Mucosa of rectum (tissue), 2 donors: Measurements from ENCODE around the gene GALNT9.

Experiments
- H3K27ac ChIP-seq, 2 donors: one replicate each; pipeline ENCODE4 v1.7.0; 2013; ENCODE audit warnings: inconsistent platforms in 2 of 2, low read depth in 2 of 2, low read length in 2 of 2
- H3K27me3 ChIP-seq, 2 donors: one replicate each; pipeline ENCODE4 v1.7.0; 2013; ENCODE audit warnings: low read length in 2 of 2; ENCODE audit not compliant: control insufficient read depth in 2 of 2, insufficient read depth in 2 of 2
- H3K36me3 ChIP-seq, 2 donors: one replicate each; pipeline ENCODE4 v1.7.0; 2013; ENCODE audit warnings: low read length in 2 of 2; ENCODE audit not compliant: control insufficient read depth in 2 of 2, insufficient read depth in 2 of 2
- H3K4me1 ChIP-seq, 2 donors: one replicate each; pipeline ENCODE4 v1.7.0; 2013; ENCODE audit warnings: low read length in 2 of 2, mild to moderate bottlenecking in 1 of 2; ENCODE audit not compliant: control insufficient read depth in 2 of 2, insufficient read depth in 2 of 2
- H3K4me3 ChIP-seq, 2 donors: one replicate each; pipeline ENCODE4 v1.7.0; 2013; ENCODE audit warnings: low read length in 2 of 2
- H3K9ac ChIP-seq, 2 donors: one replicate each; pipeline ENCODE4 v1.7.0; 2013; ENCODE audit warnings: low read length in 2 of 2, low read depth in 1 of 2, mild to moderate bottlenecking in 1 of 2
- H3K9me3 ChIP-seq, 2 donors: one replicate each; pipeline ENCODE4 v1.7.0; 2013; ENCODE audit warnings: low read length in 2 of 2; ENCODE audit not compliant: control insufficient read depth in 2 of 2
- donor health status: healthy.
- donor health status: Normal muscosa, but diverticular disease.

GALNT9 gene

DNA sequence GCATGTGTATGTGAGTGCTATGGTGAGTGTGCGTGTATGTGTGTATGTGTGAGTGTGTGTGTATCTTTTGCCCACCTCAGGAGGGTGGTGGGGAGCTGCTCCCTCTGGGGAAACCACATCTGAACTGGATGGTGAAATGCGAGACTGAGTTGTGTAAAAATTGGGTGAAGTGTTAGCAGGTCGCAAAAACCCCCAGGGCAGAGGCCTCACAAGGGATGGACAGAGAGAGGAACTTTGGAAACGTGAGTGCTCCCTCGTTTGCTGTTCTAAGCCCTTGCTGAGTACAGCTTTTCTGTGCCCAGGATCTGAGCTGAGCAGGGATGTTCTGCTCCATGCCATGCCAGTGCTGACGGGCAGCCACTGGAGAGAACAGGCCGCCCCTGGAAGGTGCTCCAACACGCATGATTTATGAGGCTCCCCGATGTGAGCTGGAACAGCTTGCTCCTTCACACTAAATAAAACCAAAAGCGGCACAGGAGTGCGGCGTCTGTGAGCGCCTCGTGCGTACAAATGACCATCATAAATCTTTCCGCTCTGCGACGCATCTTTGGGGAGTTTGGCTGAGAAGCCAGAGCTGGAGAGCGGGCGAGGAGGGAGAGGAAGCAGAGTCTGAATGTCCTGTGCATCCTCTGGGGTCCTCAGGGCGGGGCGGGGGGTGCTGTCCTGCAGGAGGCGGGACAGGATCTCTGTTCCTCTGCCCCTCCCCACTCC is 14.1 kb upstream of the GALNT9 start:
- Histone ChIP-seq H3K27ac (no peak overlapping the region), H3K27me3 (peaks cover 0 to 3% of the 10 kb centered on the region in 2 donors), H3K4me1 (no peaks in the 10 kb centered on the region), H3K9ac (no peak overlapping the region), H3K4me3 (no peak overlapping the region), H3K36me3 (no peaks in the 10 kb centered on the region), H3K9me3 (no peaks in the 10 kb centered on the region)

GRCh38 chr12:132342251-132343227 is 13.2 kb upstream of the GALNT9 start:
- no peak overlapping the region for H3K4me3 ChIP-seq
- H3K36me3 ChIP-seq, result no peaks in the 10 kb centered on the region
- no peak overlapping the region for H3K27ac ChIP-seq
- H3K9ac ChIP-seq, result no peak overlapping the region
- no peaks in the 10 kb centered on the region for H3K4me1 ChIP-seq
- peaks cover 0 to 3% of the 10 kb centered on the region in 2 donors for H3K27me3 ChIP-seq
- no peaks in the 10 kb centered on the region for H3K9me3 ChIP-seq

GRCh38 chr12:132341318-132342050 is 12.1 kb upstream of the GALNT9 start:
- Histone ChIP-seq H3K36me3 (no peaks in the 10 kb centered on the region), H3K9me3 (no peaks in the 10 kb centered on the region), H3K27ac (no peak overlapping the region), H3K4me1 (no peaks in the 10 kb centered on the region), H3K9ac (no peak overlapping the region), H3K27me3 (peaks cover 0 to 3% of the 10 kb centered on the region in 2 donors), H3K4me3 (no peak overlapping the region)

GRCh38 chr12:132340266-132341035 is 11.1 kb upstream of the GALNT9 start:
- no peak overlapping the region for H3K4me3 ChIP-seq
- no peaks in the 10 kb centered on the region for H3K36me3 ChIP-seq
- no peaks in the 10 kb centered on the region for H3K9me3 ChIP-seq
- H3K27ac ChIP-seq, result no peak overlapping the region
- H3K9ac ChIP-seq, result no peak overlapping the region
- H3K4me1 ChIP-seq, result no peaks in the 10 kb centered on the region
- H3K27me3 ChIP-seq, result no peaks in the 10 kb centered on the region

DNA sequence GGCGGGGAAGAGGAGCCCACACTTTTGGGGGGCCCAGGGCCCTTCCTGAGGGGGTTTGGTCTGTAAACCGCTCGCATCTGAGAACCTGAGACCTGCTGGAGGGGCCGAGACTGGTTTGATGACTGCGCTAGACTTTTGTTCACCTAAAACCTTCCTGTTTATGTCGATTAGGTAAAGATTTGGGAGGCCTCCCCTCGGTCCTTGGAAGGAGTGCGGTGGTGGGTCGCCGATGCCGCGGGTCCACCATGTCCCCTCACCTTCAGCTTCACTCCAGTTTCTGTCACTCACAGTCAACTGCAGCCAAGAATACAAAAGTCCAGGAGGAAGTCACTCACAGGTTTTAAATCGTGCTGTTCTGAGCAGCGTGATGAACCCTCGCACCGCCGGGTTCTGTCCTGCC is 10.5 kb upstream of the GALNT9 start:
- Histone ChIP-seq H3K9ac (no peak overlapping the region), H3K4me1 (no peaks in the 10 kb centered on the region), H3K9me3 (no peaks in the 10 kb centered on the region), H3K27me3 (no peaks in the 10 kb centered on the region), H3K27ac (no peak overlapping the region), H3K36me3 (no peaks in the 10 kb centered on the region), H3K4me3 (no peak overlapping the region)

GRCh38 chr12:132338781-132339180 is 9.4 kb upstream of the GALNT9 start:
- no peaks in the 10 kb centered on the region for H3K36me3 ChIP-seq
- no peak overlapping the region for H3K9ac ChIP-seq
- no peaks in the 10 kb centered on the region for H3K4me1 ChIP-seq
- H3K9me3 ChIP-seq, result no peaks in the 10 kb centered on the region
- H3K27ac ChIP-seq, result no peak overlapping the region
- no peak overlapping the region for H3K4me3 ChIP-seq
- no peaks in the 10 kb centered on the region for H3K27me3 ChIP-seq

- Histone ChIP-seq H3K9ac (no peak overlapping the region), H3K9me3 (no peaks in the 10 kb centered on the region), H3K36me3 (no peaks in the 10 kb centered on the region), H3K4me1 (no peaks in the 10 kb centered on the region), H3K4me3 (no peak overlapping the region), H3K27me3 (no peaks in the 10 kb centered on the region), H3K27ac (no peak overlapping the region)
These were observed 8.9 kb upstream of the GALNT9 start for GRCh38 chr12:132338311-132338710.

- Histone ChIP-seq H3K36me3 (no peaks in the 10 kb centered on the region), H3K9ac (no peak overlapping the region), H3K27me3 (peaks cover 0 to 3% of the 10 kb centered on the region in 2 donors), H3K27ac (no peak overlapping the region), H3K4me3 (no peak overlapping the region), H3K9me3 (no peaks in the 10 kb centered on the region), H3K4me1 (no peaks in the 10 kb centered on the region)
These were observed 8.2 kb upstream of the GALNT9 start for GRCh38 chr12:132337557-132337956.

GRCh38 chr12:132336451-132337413 is 7.3 kb upstream of the GALNT9 start:
- Histone ChIP-seq H3K4me1 (no peaks in the 10 kb centered on the region), H3K9ac (no peak overlapping the region), H3K27me3 (peaks cover 4 to 5% of the 10 kb centered on the region in 2 donors), H3K9me3 (no peaks in the 10 kb centered on the region), H3K36me3 (no peaks in the 10 kb centered on the region), H3K4me3 (no peak overlapping the region), H3K27ac (no peak overlapping the region)
